ENCODE measurements around the gene ATP6V0A1.
A peak's percentile ranks its signal among the peaks of the same experiment; 100 is the strongest.

ATP6V0A1 gene

GRCh38 chr17:42562388-42563142 lies 103.9 kb downstream of the ATP6V0A1 start:
- DNase-seq (ENCODE audit: low read depth) = no peak

- no peak for DNase-seq (ENCODE audit: low read depth)
Observed at GRCh38 chr17:42563143-42563509, 104.4 kb downstream of the ATP6V0A1 start.

GRCh38 chr17:42563543-42563942 lies 104.9 kb downstream of the ATP6V0A1 start:
- DNase-seq (ENCODE audit: low read depth) = no peak

- DNase-seq (ENCODE audit: low read depth) = no peak
Observed at GRCh38 chr17:42563950-42564349, 105.3 kb downstream of the ATP6V0A1 start.

- DNase-seq (ENCODE audit: low read depth) = no peak
Observed at GRCh38 chr17:42564815-42565522, 106.3 kb downstream of the ATP6V0A1 start.

GRCh38 chr17:42565523-42566214 lies 107.0 kb downstream of the ATP6V0A1 start:
- no peak for DNase-seq (ENCODE audit: low read depth)

GRCh38 chr17:42566215-42566882 lies 107.7 kb downstream of the ATP6V0A1 start:
- DNase-seq (ENCODE audit: low read depth) = no peak

GRCh38 chr17:42566883-42567573 lies 108.3 kb downstream of the ATP6V0A1 start, which contains the start of gene MLX:
TSS of gene MLX (plus strand) at chr17:42567100. CDS start at chr17:42567125, 25 bp downstream.
- DNase-seq (ENCODE audit: low read depth) = peak; percentile 22

- DNase-seq (ENCODE audit: low read depth) = no peak
Observed at GRCh38 chr17:42568341-42569111, 109.8 kb downstream of the ATP6V0A1 start.

- DNase-seq (ENCODE audit: low read depth) = no peak
Observed at GRCh38 chr17:42571435-42572225, 113.0 kb downstream of the ATP6V0A1 start.
